NCI-H1694 (cell line): ENCODE data around the gene NQO2.
A peak's percentile ranks its signal among the peaks of the same experiment; 100 is the strongest.
"Not testable (repeated sequence)": the region's sequence is repeated elsewhere in the genome, so short reads cannot be mapped to it uniquely, and the experiment has no call there.

Source experiments
- DNase-seq: peaks from one replicate; lab custom pipeline; 2025; lab: John Stamatoyannopoulos, UW

Gene NQO2

GRCh38 chr6:2970034-2970685 lies 29.5 kb upstream of the NQO2 start:
- DNase-seq = no peak

GRCh38 chr6:2970753-2971419 lies 28.8 kb upstream of the NQO2 start:
- no peak for DNase-seq

GRCh38 chr6:2971420-2972218 lies 28.1 kb upstream of the NQO2 start, which contains the start of gene SERPINB6:
SERPINB6 (minus strand) TSS chr6:2971567; CDS start chr6:2959332, 12,235 bp downstream.
- DNase-seq = no peak

DNA sequence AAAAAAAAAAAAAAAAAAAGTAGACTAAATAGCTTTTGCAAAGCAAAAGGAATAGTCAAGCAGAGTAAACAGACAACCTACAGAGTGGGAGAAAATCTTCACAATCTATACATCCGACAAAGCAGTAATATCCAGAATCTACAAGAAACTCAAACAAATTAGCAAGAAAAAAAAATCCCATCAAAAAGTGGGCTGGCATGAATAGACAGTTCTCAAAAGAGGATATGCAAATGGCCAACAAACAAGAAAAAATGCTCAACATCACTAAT lies 27.5 kb upstream of the NQO2 start:
- DNase-seq = not testable (repeated sequence)

DNA sequence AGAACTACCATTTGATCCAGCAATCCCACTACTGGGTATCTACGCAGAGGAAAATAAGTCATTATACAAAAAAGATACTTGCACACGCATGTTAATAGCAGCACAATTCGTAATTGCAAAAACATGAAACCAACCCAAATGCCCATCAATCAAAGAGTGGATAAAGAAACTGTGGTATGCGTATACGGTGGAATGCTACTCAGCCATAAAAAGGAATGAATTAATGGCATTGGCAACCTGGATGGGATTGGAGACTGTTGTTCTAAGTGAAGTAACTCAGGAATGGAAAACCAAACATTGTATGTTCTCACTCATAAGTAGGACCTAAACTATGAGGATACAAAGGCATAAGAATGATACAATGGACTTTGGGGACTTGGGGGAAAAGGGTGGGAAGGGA lies 27.0 kb upstream of the NQO2 start:
- not testable (repeated sequence) for DNase-seq

DNA sequence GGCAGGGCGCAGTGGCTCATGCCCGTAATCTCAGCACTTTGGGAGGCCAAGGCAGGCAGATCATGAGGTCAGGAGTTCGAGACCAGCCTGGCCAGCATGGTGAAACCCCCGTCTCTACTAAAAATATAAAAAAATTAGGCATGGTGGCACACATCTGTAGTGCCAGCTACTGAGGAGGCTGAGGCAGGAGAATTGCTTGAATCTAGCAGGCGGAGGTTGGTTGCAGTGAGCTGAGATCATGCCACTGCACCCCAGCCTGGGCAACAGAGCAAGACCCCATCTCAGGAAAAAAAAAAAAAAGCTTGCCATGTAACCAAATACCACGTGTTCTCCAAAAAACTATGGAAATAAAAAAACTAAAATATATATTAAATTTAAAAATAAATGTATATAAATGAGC lies 26.5 kb upstream of the NQO2 start:
- DNase-seq = not testable (repeated sequence)

- DNase-seq = no peak
Measured at GRCh38 chr6:2973676-2974075, 26.0 kb upstream of the NQO2 start.

- DNase-seq = no peak
Measured at GRCh38 chr6:2976060-2976459, 23.6 kb upstream of the NQO2 start.

DNA sequence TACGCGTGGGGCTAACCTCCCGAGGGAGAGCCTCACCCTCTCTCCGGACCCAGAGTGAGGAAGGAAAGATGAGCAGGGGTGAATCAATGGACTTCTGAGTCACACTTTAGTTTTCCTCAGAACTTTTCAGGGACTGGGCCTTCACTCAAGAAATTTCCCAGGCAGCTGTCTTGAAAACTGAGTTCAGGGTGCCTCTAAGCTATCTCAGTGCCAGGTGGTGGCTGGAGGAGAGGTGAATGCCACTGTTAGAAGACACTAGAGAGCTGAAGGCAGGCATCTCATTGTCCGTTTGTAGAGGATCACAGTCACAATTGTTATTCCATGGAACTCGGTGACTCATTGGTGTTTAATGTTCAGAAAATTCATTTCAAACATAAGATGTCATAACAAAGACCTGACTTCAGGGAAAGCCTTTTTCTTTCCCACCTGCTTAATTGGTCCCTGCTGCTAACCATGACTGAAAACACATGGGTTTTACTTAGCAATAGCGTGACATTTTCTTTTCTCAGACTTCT lies 23.1 kb upstream of the NQO2 start:
- no peak for DNase-seq

GRCh38 chr6:2977290-2977689 lies 22.4 kb upstream of the NQO2 start:
- no peak for DNase-seq

- no peak for DNase-seq
Measured at GRCh38 chr6:2977799-2978590, 21.7 kb upstream of the NQO2 start.

DNA sequence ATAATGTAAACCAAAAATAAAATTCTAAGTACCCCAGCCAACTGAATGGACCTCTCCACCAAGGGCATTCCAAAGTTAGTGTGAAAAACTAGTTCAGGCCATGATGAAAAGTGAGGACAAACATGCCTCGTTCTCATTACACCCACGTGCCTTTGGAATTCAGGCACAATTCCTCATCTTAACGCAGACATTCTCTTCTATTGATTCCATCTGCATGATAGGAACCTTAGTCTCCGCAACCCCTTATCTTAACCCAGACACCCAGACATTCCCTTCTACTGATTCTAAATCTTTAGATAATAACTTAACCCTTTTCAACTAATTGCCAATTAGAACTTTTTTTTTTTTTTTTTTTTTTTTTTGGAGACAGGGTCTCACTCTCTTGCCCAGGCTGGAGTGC lies 20.8 kb upstream of the NQO2 start:
- DNase-seq = no peak

DNA sequence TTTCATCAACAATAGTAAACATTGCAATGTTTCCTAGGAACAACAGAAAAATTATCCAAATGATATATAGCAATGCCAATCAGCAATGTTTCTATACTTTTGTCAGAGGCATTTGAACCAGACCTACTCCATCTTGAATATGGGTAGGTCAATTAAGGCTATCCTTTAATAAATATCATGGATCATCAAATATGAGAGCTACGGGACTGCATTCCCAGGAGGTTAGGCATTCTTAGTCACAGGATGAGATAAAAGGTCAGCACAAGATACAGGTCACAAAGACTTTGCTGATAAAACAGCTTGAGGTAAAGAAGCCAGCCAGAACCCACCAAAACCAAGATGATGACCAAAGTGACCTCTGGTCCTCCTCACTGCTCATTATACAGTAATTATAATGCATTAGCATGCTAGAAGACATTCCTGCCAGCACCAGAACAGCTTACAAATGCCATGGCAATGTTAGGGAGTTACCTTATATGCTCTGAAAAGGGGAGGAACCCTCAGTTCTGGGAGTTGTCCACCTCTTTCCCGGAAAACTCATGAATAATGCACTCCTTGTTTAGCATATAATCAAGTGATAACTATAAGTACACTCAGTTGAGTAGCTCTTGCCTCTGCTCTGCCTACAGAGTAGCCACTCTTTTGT lies 19.8 kb upstream of the NQO2 start:
- no peak for DNase-seq

DNA sequence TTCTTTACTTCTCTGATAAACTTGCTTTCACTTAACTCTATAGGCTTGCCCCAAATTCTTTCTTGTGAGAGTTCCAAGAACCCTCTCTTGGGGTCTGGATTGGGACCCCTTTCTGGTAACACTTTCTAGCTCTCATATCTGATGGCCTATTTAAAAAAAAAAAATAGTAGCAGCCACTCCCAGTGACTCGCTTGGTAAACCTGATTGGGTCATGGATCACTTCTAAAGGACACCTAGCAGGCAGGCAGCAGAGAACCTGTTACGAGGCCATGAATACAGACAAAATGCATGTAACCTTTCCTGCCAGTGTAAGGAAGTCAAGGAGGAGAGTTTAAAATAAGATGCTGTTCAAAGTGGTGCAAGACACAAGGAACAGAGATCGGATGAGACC lies 19.2 kb upstream of the NQO2 start:
- no peak for DNase-seq

GRCh38 chr6:2982426-2983117 lies 17.1 kb upstream of the NQO2 start:
- DNase-seq = no peak

- DNase-seq = no peak
Measured at GRCh38 chr6:2984738-2985406, 14.8 kb upstream of the NQO2 start.

- DNase-seq = no peak
Measured at GRCh38 chr6:2986722-2987221, 12.9 kb upstream of the NQO2 start.

DNA sequence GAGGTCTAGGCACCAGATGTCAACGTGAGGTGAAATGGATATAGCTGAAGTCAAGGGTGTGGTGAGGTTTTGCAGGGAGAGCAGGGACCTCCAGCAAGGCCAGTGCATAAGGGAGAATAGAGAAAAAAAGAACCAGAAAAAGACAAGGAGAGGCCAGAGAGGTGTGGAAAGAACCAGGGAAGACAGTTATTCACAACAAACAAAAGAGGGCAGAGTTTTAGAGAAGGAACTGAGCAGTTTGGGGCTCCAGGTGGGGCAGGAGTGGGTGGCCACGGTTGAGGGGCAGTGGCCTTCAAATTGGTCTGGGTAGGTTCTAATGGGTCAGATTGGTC lies 11.6 kb upstream of the NQO2 start:
- DNase-seq = no peak

DNA sequence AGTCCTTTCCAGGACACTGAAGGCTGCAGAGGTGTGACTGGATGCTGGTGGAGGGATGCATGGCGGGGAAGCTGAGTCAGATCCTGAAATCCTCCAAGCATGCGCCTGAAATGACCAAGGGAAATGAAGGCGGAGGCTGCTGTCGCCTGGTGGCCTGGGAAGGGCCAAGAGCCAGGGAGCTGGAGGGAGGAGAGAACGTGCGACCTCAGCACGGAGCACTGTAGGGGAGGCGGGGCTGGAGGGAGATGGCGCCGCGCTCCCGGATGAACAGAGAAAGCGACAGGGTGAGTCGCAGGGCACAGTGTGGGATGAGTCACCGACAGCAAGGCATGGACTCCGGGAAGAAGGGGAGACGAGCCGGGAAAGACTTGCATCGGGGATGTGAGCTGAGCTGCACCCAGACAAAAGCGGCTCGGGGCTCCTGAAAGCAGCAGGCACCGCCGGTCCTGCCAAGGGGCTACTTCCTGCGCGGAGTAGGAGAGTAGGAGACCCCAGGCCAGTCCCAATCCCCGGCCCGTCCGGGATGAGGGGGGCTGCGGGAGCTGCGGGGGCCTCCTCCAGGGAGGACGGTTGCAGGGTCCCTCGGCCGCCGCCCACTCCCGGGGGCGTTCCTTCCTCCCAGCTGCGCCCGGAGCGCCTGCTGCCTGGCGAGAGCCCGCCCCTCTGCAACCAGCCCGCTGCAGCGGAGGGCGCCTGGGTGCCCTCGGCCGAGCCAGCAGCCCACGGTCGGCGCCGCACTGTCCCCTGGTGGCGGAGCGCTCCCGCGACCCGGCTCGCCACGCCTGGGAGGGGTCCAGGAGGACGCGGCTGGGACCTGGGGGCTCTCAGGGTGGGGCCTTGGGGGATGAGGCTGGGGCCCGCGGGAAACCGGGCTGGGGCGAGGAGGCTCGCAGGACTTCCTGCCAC lies 11.0 kb upstream of the NQO2 start:
- peak; percentile 56 for DNase-seq
